WTC11 (cell line): Measurements from ENCODE around the gene CLP1. TPM values are rescaled to one million over a fixed set of nuclear protein-coding genes. Genes with fewer than 3 reads are reported as not detected.

Experiments used
- ATAC-seq: fragments of 200-7000 bp; cut with Tn5 transposase; 2 replicates; pipeline ENCODE4 v1.10.0; 2021; ENCODE audit warnings: mild to moderate bottlenecking, moderate library complexity
- CTCF ChIA-PET: fragments of 300-600 bp; sonication (Branson Sonifier 250); formaldehyde crosslinking; loops from one replicate; lab custom pipeline; 2021; ENCODE audit warnings: antibody characterized with exemption; lab: Charles Lee
- POLR2A ChIA-PET: fragments of 350-600 bp; sonication (Branson Sonifier 250); formaldehyde crosslinking; loops from one replicate; lab custom pipeline; 2021; ENCODE audit warnings: antibody characterized with exemption; lab: Charles Lee
- DNase-seq: peaks from one replicate; pipeline ENCODE4 v3.0.0; 2021; ENCODE audit warnings: low spot score
- H3K27ac Mint-ChIP-seq: 2 replicates; pipeline ENCODE4 v1.8.0; 2021; ENCODE audit warnings: mixed read lengths
- H3K27me3 Mint-ChIP-seq: 2 replicates; pipeline ENCODE4 v1.8.0; 2021; ENCODE audit warnings: low read depth, mild to moderate bottlenecking, moderate library complexity, mixed read lengths
- H3K36me3 Mint-ChIP-seq: 2 replicates; pipeline ENCODE4 v1.8.0; 2021; ENCODE audit warnings: mixed read lengths
- H3K4me1 Mint-ChIP-seq: 2 replicates; pipeline ENCODE4 v1.8.0; 2022; ENCODE audit warnings: mixed read lengths
- H3K4me3 Mint-ChIP-seq: 2 replicates; pipeline ENCODE4 v1.8.0; 2021; ENCODE audit warnings: mild to moderate bottlenecking, moderate library complexity, mixed read lengths
- H3K9me3 Mint-ChIP-seq: 2 replicates; pipeline ENCODE4 v1.8.0; 2021; ENCODE audit warnings: mixed read lengths
- ATF1 ChIP-seq: sonication (generic); formaldehyde crosslinking; IDR thresholded peaks from 2 replicates; pipeline ENCODE4 v1.8.1; 2023; ENCODE audit warnings: mild to moderate bottlenecking, moderate library complexity, missing genetic modification reagents
- ATF3 ChIP-seq: sonication (generic); formaldehyde crosslinking; conservative IDR thresholded peaks from 2 replicates; pipeline ENCODE4 v1.8.1; 2022; ENCODE audit warnings: mild to moderate bottlenecking, missing genetic modification reagents
- CBFB ChIP-seq: sonication (generic); formaldehyde crosslinking; IDR thresholded peaks from 2 replicates; pipeline ENCODE4 v1.8.1; 2022; ENCODE audit warnings: mild to moderate bottlenecking, low read depth, missing genetic modification reagents
- CTCF ChIP-seq: fragments of 200-600 bp; IDR thresholded peaks from 2 replicates; pipeline ENCODE4 v1.8.0; 2022; ENCODE audit warnings: antibody characterized with exemption
- E2F5 ChIP-seq: sonication (generic); formaldehyde crosslinking; IDR thresholded peaks from 2 replicates; pipeline ENCODE4 v1.8.1; 2022; ENCODE audit warnings: mild to moderate bottlenecking, moderate library complexity, missing genetic modification reagents
- GTF2I ChIP-seq: fragments of 250-450 bp; sonication (Bioruptor Pico); conservative IDR thresholded peaks from 2 replicates; pipeline ENCODE4 v1.4.0; 2021; ENCODE audit warnings: mild to moderate bottlenecking
- HMGA2 ChIP-seq: fragments of 250-450 bp; sonication (Bioruptor Pico); IDR thresholded peaks from 2 replicates; pipeline ENCODE4 v1.4.0; 2021; ENCODE audit warnings: mild to moderate bottlenecking, moderate library complexity
- JAZF1 ChIP-seq: fragments of 250-450 bp; sonication (Bioruptor Pico); IDR thresholded peaks from 2 replicates; pipeline ENCODE4 v1.9.0; 2021; ENCODE audit warnings: moderate library complexity, mild to moderate bottlenecking, inconsistent platforms
- JUN ChIP-seq: sonication (generic); formaldehyde crosslinking; IDR thresholded peaks from 2 replicates; pipeline ENCODE4 v1.8.0; 2023; ENCODE audit warnings: mild to moderate bottlenecking, missing genetic modification reagents
- NFE2L1 ChIP-seq: sonication (generic); formaldehyde crosslinking; IDR thresholded peaks from 2 replicates; pipeline ENCODE4 v1.8.1; 2023; ENCODE audit warnings: missing genetic modification reagents
- NFYB ChIP-seq: sonication (generic); formaldehyde crosslinking; conservative IDR thresholded peaks from 2 replicates; pipeline ENCODE4 v1.8.0; 2022; ENCODE audit warnings: low read depth, missing genetic modification reagents
- NR1H2 ChIP-seq: sonication (generic); formaldehyde crosslinking; IDR thresholded peaks from 2 replicates; pipeline ENCODE4 v1.9.0; 2021; ENCODE audit warnings: mild to moderate bottlenecking, moderate library complexity, missing genetic modification reagents
- OVOL2 ChIP-seq: fragments of 250-450 bp; sonication (Bioruptor Pico); IDR thresholded peaks from 2 replicates; pipeline ENCODE4 v1.9.0; 2021; ENCODE audit warnings: mild to moderate bottlenecking, borderline replicate concordance
- SMAD4 ChIP-seq: sonication (generic); formaldehyde crosslinking; IDR thresholded peaks from 2 replicates; pipeline ENCODE4 v1.8.0; 2022; ENCODE audit warnings: mild to moderate bottlenecking, missing genetic modification reagents
- SP1 ChIP-seq: sonication (generic); formaldehyde crosslinking; conservative IDR thresholded peaks from 2 replicates; pipeline ENCODE4 v1.8.1; 2022; ENCODE audit warnings: missing genetic modification reagents
- TEAD1 ChIP-seq: sonication (generic); formaldehyde crosslinking; IDR thresholded peaks from 2 replicates; pipeline ENCODE4 v1.8.0; 2022; ENCODE audit warnings: mild to moderate bottlenecking, missing genetic modification reagents
- TP53 ChIP-seq: sonication (generic); formaldehyde crosslinking; IDR thresholded peaks from 2 replicates; pipeline ENCODE4 v1.8.1; 2023; ENCODE audit warnings: mild to moderate bottlenecking, missing genetic modification reagents
- ZBTB43 ChIP-seq: sonication (generic); formaldehyde crosslinking; IDR thresholded peaks from 2 replicates; pipeline ENCODE4 v1.8.1; 2023; ENCODE audit warnings: mild to moderate bottlenecking, missing genetic modification reagents
- total RNA-seq: library from RNA; stranded (reverse); gene quantifications from 3 replicates; pipeline ENCODE4 v1.2.3, GENCODE V29; 2021

Gene CLP1
- total RNA-seq, 1 experiment from 2014 or later, result 26.3 TPM

- no peak overlapping the region for H3K4me3 Mint-ChIP-seq
Measured at GRCh38 chr11:57630171-57630570, 27.4 kb upstream of the CLP1 start.

GRCh38 chr11:57632116-57632515, 25.4 kb upstream of the CLP1 start:
- Mint-ChIP-seq H3K4me3 (no peak overlapping the region), H3K9me3 (no peaks in the 10 kb centered on the region), H3K4me1 (peaks cover 13% of the 10 kb centered on the region), H3K36me3 (no peaks in the 10 kb centered on the region), H3K27me3 (peaks cover 29% of the 10 kb centered on the region), H3K27ac (no peak overlapping the region)
- DNase-seq (no peak), ATAC-seq (no peak)
- CTCF ChIA-PET, result interaction anchor here (3.1 kb wide), 1 partner anchor 12 kb away, joined by 13 read pairs; no protein-coding TSS in a partner anchor
- POLR2A ChIA-PET, result interaction anchor here (0.6 to 0.7 kb wide), 3 partner anchors 34 to 1628 kb away, joined by 6 to 9 read pairs (median 7); no protein-coding TSS in a partner anchor
- TF ChIP-seq TEAD1 (no peak), CTCF (no peak), SP1 (no peak), GTF2I (no peak), ATF3 (CRISPR knock-in tag) (no peak), CBFB (no peak), TP53 (no peak), ATF1 (CRISPR knock-in tag) (no peak), JUN (CRISPR knock-in tag) (no peak), JAZF1 (CRISPR knock-in tag) (no peak), E2F5 (CRISPR knock-in tag) (no peak), HMGA2 (CRISPR knock-in tag) (no peak), NFE2L1 (CRISPR knock-in tag) (no peak)

More at GRCh38 chr11:57630171-57630570, 27.4 kb upstream of the CLP1 start:
- H3K27ac Mint-ChIP-seq, result no peak overlapping the region
- CTCF ChIA-PET, result interaction anchor here (1.6 to 3.1 kb wide), 2 partner anchors 11 to 14 kb away, joined by 5 to 13 read pairs; no protein-coding TSS in a partner anchor
- POLR2A ChIA-PET, result no interaction called here
- ATAC-seq (no peak), DNase-seq (no peak)
- peaks cover 29% of the 10 kb centered on the region for H3K27me3 Mint-ChIP-seq
- TF ChIP-seq NFYB (CRISPR knock-in tag) (no peak), OVOL2 (no peak), SMAD4 (CRISPR knock-in tag) (no peak), ZBTB43 (CRISPR knock-in tag) (no peak)
- H3K9me3 Mint-ChIP-seq, result no peaks in the 10 kb centered on the region
- H3K36me3 Mint-ChIP-seq, result no peaks in the 10 kb centered on the region
- peaks cover 4% of the 10 kb centered on the region; the same call in 1 of the 2 replicates for H3K4me1 Mint-ChIP-seq

GRCh38 chr11:57633394-57634070, 24.0 kb upstream of the CLP1 start:
- DNase-seq (no peak), ATAC-seq (no peak)
- ChIA-PET CTCF (interaction anchor here (3.1 kb wide), 1 partner anchor 11 kb away, joined by 13 read pairs; no protein-coding TSS in a partner anchor), POLR2A (no interaction called here)
- Mint-ChIP-seq H3K9me3 (no peaks in the 10 kb centered on the region), H3K4me1 (peaks cover 22% of the 10 kb centered on the region), H3K36me3 (no peaks in the 10 kb centered on the region), H3K4me3 (no peak overlapping the region), H3K27me3 (peaks cover 29% of the 10 kb centered on the region), H3K27ac (no peak overlapping the region)
- no peak for TF ChIP-seq NR1H2
- TF ChIP-seq ATF1 (CRISPR knock-in tag), result no peak
